HUES48 (cell line): ENCODE measurements around the gene DGCR8.

ENCODE experiments used
- H3K27ac ChIP-seq: one replicate; pipeline ENCODE4 v1.7.0; 2013; ENCODE audit warnings: low read depth, low read length, inconsistent platforms
- H3K27me3 ChIP-seq: 2 replicates; pipeline ENCODE4 v1.6.1; 2013; ENCODE audit warnings: mild to moderate bottlenecking, low read length; ENCODE audit not compliant: control insufficient read depth, insufficient read depth
- H3K36me3 ChIP-seq: 2 replicates; pipeline ENCODE4 v1.6.1; 2013; ENCODE audit warnings: low read length; ENCODE audit not compliant: control insufficient read depth, insufficient read depth
- H3K4me1 ChIP-seq: 2 replicates; pipeline ENCODE4 v1.6.1; 2013; ENCODE audit warnings: mild to moderate bottlenecking, low read length; ENCODE audit not compliant: control insufficient read depth, insufficient read depth
- H3K4me3 ChIP-seq: 2 replicates; pipeline ENCODE4 v1.5.1; 2013; ENCODE audit warnings: mild to moderate bottlenecking, low read depth, low read length
- H3K9ac ChIP-seq: 2 replicates; pipeline ENCODE4 v1.6.1; 2013; ENCODE audit warnings: mild to moderate bottlenecking, low read depth, low read length, moderate library complexity
- H3K9me3 ChIP-seq: 2 replicates; pipeline ENCODE4 v1.6.1; 2013; ENCODE audit warnings: low read length; ENCODE audit not compliant: control insufficient read depth, insufficient read depth

The DGCR8 gene

GRCh38 chr22:20115691-20116375 lies 35.8 kb downstream of the DGCR8 start, which contains the start of gene RANBP1:
Gene RANBP1 (plus strand): TSS chr22:20116104. CDS start chr22:20116185, 81 bp downstream.
- Histone ChIP-seq H3K27ac (peak within 1 kb of the TSS; percentile 87), H3K27me3 (no peaks in the 10 kb centered on the region), H3K4me3 (peak within 1 kb of the TSS; percentile 98), H3K36me3 (peaks cover 77% of the 10 kb centered on the region), H3K4me1 (0 out of 2 replicates have a peak, but pooled peaks cover 7% of the 10 kb centered on the region), H3K9ac (peak within 1 kb of the TSS; percentile 83), H3K9me3 (no peaks in the 10 kb centered on the region)

- peaks cover 78% of the 10 kb centered on the region for H3K36me3 ChIP-seq
- H3K27ac ChIP-seq = peak overlapping the region; percentile 87
- 0 out of 2 replicates have a peak, but pooled peaks cover 7% of the 10 kb centered on the region for H3K4me1 ChIP-seq
Observed at GRCh38 chr22:20116376-20116950, 36.4 kb downstream of the DGCR8 start.

DNA sequence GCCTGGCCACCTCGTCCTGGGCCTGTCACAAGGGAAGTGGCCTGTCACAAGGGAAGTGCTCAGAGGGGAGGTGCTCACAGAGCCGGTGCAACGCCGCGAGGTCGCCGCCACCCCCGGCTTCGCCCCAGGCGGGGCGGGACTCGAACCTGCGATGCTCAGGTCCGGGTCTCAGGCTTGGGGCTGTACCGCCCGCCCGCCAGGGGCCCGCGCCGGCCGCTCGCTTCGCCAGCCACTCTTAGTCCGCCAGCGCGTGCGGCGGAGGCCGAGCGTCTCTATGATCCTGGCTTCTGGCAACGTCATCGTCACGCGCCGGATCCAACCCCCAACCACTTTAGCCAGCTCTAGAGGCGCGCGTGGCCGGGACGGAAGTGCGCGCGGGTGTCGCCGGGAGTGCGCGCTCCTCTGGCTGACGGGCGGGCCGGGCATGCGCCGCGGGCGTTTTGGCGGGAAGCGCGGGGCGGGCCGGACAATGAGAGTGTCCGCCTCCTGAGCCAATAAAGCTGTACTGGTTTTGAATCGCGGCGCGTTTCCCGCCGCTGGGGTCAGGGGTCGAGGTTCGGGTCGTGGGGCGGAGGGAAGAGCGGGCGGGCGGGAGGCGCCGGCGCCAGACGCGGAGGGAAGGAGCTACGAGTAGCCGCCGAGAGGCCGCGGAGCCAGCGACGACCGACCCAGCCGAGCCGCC lies 37.1 kb downstream of the DGCR8 start, which contains the start of gene TRMT2A:
TSS of gene TRMT2A (minus strand) at position 276 of the 682 bp plus-strand sequence. CDS start 320 bp downstream, outside the sequence.
- Histone ChIP-seq H3K9ac (peak within 1 kb of the TSS; percentile 99), H3K27ac (peak within 1 kb of the TSS; percentile 89), H3K9me3 (no peaks in the 10 kb centered on the region), H3K27me3 (no peaks in the 10 kb centered on the region), H3K36me3 (peaks cover 79% of the 10 kb centered on the region), H3K4me1 (0 out of 2 replicates have a peak, but pooled peaks cover 7% of the 10 kb centered on the region), H3K4me3 (peak within 1 kb of the TSS; percentile 98)

More at GRCh38 chr22:20116376-20116950, 36.4 kb downstream of the DGCR8 start:
- H3K27me3 ChIP-seq = no peaks in the 10 kb centered on the region
- peak overlapping the region; percentile 83 for H3K9ac ChIP-seq
- H3K9me3 ChIP-seq = no peaks in the 10 kb centered on the region
- H3K4me3 ChIP-seq = peak overlapping the region; percentile 98

DNA sequence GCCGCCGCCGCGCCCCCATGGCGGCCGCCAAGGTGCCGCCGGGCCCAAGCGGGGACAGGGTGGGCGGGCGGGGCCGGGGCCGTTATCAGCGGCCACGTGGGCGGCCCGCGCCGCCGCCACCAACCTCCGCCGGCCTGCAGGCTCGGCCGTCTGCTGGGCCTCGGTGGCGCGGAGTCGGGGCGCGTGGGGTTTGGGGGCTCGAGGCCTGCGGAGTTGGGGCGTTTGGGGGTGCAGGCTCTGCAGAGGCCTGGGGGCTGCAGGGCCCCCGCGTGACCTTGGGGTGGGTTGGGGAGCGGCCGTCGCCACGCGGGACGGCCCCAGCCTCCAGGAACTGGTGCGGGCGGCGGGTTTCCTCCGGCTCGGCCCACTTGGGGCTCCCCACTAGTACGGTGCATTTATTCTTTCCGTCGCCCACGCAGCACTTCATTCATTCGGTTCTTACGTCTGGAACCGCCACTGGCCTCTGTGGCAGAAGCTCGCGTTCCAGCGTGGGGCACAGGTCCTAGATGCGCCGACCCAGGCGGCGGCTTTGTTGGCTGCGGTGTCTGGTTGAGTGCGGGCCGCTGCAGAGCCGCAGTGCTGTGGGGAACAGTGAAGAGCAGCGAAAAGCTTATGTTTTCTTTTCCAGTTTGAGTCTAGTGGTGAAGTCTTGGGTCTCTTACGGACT lies 37.7 kb downstream of the DGCR8 start:
- Histone ChIP-seq H3K36me3 (peaks cover 76% of the 10 kb centered on the region), H3K9me3 (no peaks in the 10 kb centered on the region), H3K27ac (peak overlapping the region; percentile 89), H3K9ac (peak overlapping the region; percentile 99), H3K4me3 (peak overlapping the region; percentile 98), H3K4me1 (0 out of 2 replicates have a peak, but pooled peaks cover 7% of the 10 kb centered on the region), H3K27me3 (no peaks in the 10 kb centered on the region)

- Histone ChIP-seq H3K27ac (peak overlapping the region; percentile 89), H3K4me1 (0 out of 2 replicates have a peak, but pooled peaks cover 7% of the 10 kb centered on the region), H3K4me3 (peak overlapping the region; percentile 98), H3K27me3 (no peaks in the 10 kb centered on the region), H3K36me3 (peaks cover 74% of the 10 kb centered on the region), H3K9ac (peak overlapping the region; percentile 99), H3K9me3 (no peaks in the 10 kb centered on the region)
Observed at GRCh38 chr22:20118300-20119020, 38.4 kb downstream of the DGCR8 start.

DNA sequence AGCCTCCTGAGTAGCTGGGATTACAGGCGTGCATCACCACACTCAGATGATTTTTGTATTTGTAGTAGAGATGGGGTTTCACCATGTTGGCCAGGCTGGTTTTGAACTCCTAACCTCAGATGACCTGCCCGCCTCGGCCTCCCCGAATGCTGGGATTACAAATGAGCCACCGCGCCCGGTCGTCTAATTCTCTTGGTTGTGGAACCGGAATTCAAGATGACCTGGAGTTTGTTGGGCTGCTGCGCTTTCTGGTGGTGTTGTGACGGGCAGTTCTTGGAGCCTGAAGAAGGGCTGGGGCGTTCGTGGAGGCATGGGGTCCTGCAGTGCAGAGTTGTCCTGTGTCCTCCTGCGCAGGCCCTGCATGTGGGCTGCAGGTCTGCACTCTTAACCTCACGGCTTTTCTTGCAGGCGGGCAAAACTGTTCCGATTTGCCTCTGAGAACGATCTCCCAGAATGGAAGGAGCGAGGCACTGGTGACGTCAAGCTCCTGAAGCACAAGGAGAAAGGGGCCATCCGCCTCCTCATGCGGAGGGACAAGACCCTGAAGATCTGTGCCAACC lies 41.9 kb downstream of the DGCR8 start:
- Histone ChIP-seq H3K27ac (no peak overlapping the region), H3K27me3 (no peaks in the 10 kb centered on the region), H3K36me3 (peaks cover 84% of the 10 kb centered on the region), H3K4me1 (0 out of 2 replicates have a peak, but pooled peaks cover 7% of the 10 kb centered on the region), H3K4me3 (no peak overlapping the region), H3K9me3 (no peaks in the 10 kb centered on the region), H3K9ac (no peak overlapping the region)

DNA sequence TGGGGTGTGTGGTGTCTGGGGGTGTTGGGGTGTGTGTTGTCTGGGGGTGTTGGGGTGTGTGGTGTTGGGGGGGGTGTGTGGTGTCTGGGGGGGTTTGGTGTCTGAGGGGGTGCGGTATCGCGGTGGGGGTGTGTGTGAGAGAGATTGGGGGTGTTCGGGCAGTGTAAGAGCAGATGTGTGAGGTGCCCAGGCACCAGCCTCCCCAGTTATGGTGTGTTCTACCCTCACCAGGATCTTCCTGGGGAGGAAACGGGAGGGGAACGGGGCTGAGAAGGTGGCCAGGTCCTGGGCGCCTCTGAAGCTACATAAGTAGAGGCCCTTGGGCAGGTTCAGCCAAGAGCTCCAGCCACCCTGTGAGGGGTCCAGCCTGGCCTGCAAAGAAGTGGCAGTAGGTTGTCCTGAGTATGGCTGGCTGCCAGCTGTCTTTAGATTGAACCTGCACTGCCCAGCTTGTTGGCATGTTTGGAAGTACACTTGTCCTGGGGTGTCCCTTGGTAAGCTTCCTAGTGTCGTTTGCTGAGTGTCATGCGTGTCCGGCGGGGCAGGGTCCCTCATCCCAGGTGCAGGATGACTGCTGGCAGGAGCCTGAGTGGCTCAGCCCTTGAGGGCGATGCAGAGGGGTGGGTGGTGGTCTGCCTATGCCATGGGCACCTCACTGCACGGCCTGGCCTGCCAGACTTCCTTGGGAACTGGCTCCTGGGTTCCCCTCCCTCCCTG lies 43.5 kb downstream of the DGCR8 start:
- H3K9ac ChIP-seq = no peak overlapping the region
- H3K36me3 ChIP-seq = peaks cover 91% of the 10 kb centered on the region
- H3K4me1 ChIP-seq = 0 out of 2 replicates have a peak, but pooled peaks cover 6% of the 10 kb centered on the region
- H3K27ac ChIP-seq = no peak overlapping the region
- H3K27me3 ChIP-seq = no peaks in the 10 kb centered on the region
- no peak overlapping the region for H3K4me3 ChIP-seq
- H3K9me3 ChIP-seq = no peaks in the 10 kb centered on the region

- H3K27me3 ChIP-seq = no peaks in the 10 kb centered on the region
- H3K27ac ChIP-seq = no peak overlapping the region
- no peaks in the 10 kb centered on the region for H3K9me3 ChIP-seq
- no peak overlapping the region for H3K4me3 ChIP-seq
- peaks cover 84% of the 10 kb centered on the region for H3K36me3 ChIP-seq
- no peak overlapping the region for H3K9ac ChIP-seq
- H3K4me1 ChIP-seq = no peaks in the 10 kb centered on the region
Observed at GRCh38 chr22:20124083-20124787, 44.2 kb downstream of the DGCR8 start.
